Urinary bladder (tissue), 4 donors: ENCODE data around the gene VKORC1. TPM values are rescaled to one million over a fixed set of nuclear protein-coding genes. Genes with fewer than 3 reads are reported as not detected.
A peak's percentile ranks its signal among the peaks of the same experiment; 100 is the strongest.

Experiments
- DNase-seq: peaks from one replicate; pipeline ENCODE4 v3.0.0-alpha.2; 2015; ENCODE audit errors: extremely low spot score
- H3K27ac ChIP-seq: one replicate; pipeline ENCODE4 v1.5.1; 2013; ENCODE audit warnings: low read depth, mild to moderate bottlenecking, moderate library complexity
- H3K36me3 ChIP-seq: one replicate; pipeline ENCODE4 v1.6.1; 2013; ENCODE audit warnings: mild to moderate bottlenecking, moderate library complexity; ENCODE audit not compliant: insufficient read depth
- H3K4me1 ChIP-seq: one replicate; pipeline ENCODE4 v1.6.1; 2013; ENCODE audit warnings: mild to moderate bottlenecking, moderate library complexity; ENCODE audit not compliant: insufficient read depth
- H3K4me3 ChIP-seq: one replicate; pipeline ENCODE4 v1.5.1; 2013; ENCODE audit warnings: low read depth, low read length
- WGBS: extraction: QIAGEN DNeasy Blood & Tissue Kit; methylation state at CpG from one replicate; pipeline ENCODE4 v1.1.7; 2013; 5-methylcytosine and 5-hydroxymethylcytosine counted together
- polyA plus RNA-seq: library from polyadenylated mRNA; stranded (reverse); fragments of 200-250 nt; gene quantifications from one replicate; pipeline ENCODE4 v1.2.3, GENCODE V29; 2013
- total RNA-seq: library from RNA; depleted of rRNA; stranded (reverse); fragments of >200 nt; gene quantifications from one replicate; pipeline ENCODE4 v1.2.3, GENCODE V29; 2014
- donor health status: healthy with polysubstance abuse.
- donor health status: healthy.

VKORC1 gene
- total and polyA plus RNA-seq, 2 donors, result 43.8 to 210 TPM

GRCh38 chr16:31079342-31079944 lies 15.2 kb downstream of the VKORC1 start:
- H3K36me3 ChIP-seq, result peaks cover 8% of the 10 kb centered on the region
- 86% methylated on average over 13 of the region's 13 CpGs for WGBS

GRCh38 chr16:31078597-31079341 lies 15.8 kb downstream of the VKORC1 start:
- 94% methylated on average over 15 of the region's 15 CpGs for WGBS
- no peak overlapping the region for H3K4me3 ChIP-seq
- H3K4me1 ChIP-seq, result no peaks in the 10 kb centered on the region
- no peak overlapping the region for H3K27ac ChIP-seq
- H3K36me3 ChIP-seq, result peaks cover 8% of the 10 kb centered on the region
- DNase-seq, result no peak

More at GRCh38 chr16:31079342-31079944, 15.2 kb downstream of the VKORC1 start:
- Histone ChIP-seq H3K27ac (no peak overlapping the region), H3K4me1 (no peaks in the 10 kb centered on the region), H3K4me3 (no peak overlapping the region)
- no peak for DNase-seq

- 94% methylated on average over 30 of the region's 30 CpGs for whole genome bisulfite sequencing
- DNase-seq, result no peak
- Histone ChIP-seq H3K4me1 (no peaks in the 10 kb centered on the region), H3K4me3 (no peak overlapping the region), H3K27ac (no peak overlapping the region), H3K36me3 (peaks cover 6% of the 10 kb centered on the region)
Measured at GRCh38 chr16:31077592-31078396, 16.8 kb downstream of the VKORC1 start.

DNA sequence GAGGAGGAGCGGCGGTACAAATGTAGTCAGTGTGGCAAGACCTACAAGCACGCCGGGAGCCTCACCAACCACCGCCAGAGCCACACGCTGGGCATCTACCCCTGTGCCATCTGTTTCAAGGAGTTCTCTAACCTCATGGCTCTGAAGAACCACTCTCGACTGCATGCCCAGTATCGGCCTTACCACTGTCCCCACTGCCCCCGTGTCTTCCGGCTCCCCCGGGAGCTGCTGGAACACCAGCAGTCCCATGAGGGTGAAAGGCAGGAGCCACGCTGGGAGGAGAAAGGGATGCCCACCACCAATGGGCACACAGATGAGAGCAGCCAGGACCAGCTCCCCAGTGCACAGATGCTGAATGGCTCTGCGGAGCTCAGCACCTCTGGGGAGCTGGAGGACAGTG lies 17.6 kb downstream of the VKORC1 start:
- no peak for DNase-seq
- H3K36me3 ChIP-seq, result peaks cover 6% of the 10 kb centered on the region

DNA sequence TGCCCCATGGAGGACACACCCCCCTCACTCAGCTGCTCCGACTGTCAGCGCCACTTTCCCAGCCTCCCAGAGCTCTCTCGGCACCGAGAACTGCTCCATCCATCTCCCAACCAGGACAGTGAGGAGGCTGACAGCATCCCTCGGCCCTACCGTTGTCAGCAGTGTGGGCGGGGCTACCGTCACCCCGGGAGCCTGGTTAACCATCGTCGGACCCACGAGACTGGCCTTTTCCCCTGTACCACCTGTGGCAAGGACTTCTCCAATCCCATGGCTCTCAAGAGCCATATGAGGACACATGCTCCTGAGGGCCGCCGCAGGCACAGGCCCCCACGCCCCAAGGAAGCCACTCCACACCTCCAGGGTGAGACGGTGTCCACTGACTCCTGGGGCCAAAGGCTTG lies 18.3 kb downstream of the VKORC1 start:
- WGBS, result 73% methylated on average over 16 of the region's 16 CpGs
- no peak overlapping the region for H3K27ac ChIP-seq
- no peak overlapping the region for H3K4me3 ChIP-seq
- no peak for DNase-seq
- peaks cover 6% of the 10 kb centered on the region for H3K36me3 ChIP-seq
- H3K4me1 ChIP-seq, result no peaks in the 10 kb centered on the region

More for the DNA sequence above, 17.6 kb downstream of the VKORC1 start:
- H3K4me1 ChIP-seq, result no peaks in the 10 kb centered on the region
- WGBS, result 95% methylated on average over 13 of the region's 13 CpGs
- H3K4me3 ChIP-seq, result no peak overlapping the region
- no peak overlapping the region for H3K27ac ChIP-seq

GRCh38 chr16:31074814-31075183 lies 19.8 kb downstream of the VKORC1 start:
- Histone ChIP-seq H3K36me3 (peaks cover 3% of the 10 kb centered on the region), H3K27ac (no peak overlapping the region), H3K4me3 (peak overlapping the region; percentile 92), H3K4me1 (no peaks in the 10 kb centered on the region)
- under 1% methylated on average over 7 of the region's 7 CpGs for WGBS
- DNase-seq, result no peak

DNA sequence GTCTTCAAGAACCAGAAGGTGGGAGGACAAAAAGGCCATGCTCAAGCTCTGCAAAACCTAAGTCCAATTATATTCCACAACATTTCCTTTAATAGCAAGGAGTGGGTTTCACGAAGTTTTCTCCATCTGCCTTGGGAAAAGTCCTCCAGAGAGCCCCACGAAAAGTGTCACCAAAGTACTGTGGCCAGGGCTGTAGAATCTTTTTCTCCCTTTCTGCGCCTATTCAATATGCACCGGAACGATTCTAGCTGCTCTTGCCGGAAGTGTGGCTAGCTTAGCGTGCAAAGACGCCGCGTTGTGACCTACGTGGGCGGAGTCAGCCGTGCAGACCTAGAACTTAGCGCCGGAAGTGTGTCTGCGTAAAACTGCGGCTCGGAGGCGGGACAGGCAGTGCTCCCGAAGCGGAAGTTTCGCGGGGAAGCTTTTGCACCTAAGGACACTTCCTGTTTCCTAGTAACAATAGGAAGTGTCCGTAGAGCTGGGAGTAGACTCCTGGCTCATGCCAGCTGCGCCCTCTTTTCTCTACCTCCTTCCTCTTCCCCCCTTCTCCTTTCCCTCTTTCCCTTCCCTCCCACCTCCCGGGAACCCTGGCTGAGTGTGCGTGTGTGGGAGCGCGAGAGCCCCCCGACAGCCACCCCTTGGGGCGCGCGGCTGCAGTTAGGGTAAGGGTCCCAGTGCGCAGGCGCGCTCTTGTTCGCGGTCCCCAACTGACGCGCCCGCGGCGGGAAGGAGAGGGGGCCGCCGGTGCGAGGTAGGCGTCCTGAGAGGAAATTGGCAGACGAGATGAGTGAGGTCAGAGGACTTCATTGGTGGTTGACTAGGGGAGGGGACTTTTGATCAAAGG lies 20.4 kb downstream of the VKORC1 start, which contains the start of the genes ZNF646 and ZNF668:
Gene ZNF646 (plus strand): TSS at position 453 of the 844 bp plus-strand sequence. CDS start 1,903 bp downstream, outside the sequence.
Gene ZNF668 (minus strand): TSS at position 271 of the 844 bp plus-strand sequence. CDS start 9,781 bp downstream, outside the sequence.
- WGBS, result under 1% methylated on average over 48 of the region's 48 CpGs
- Histone ChIP-seq H3K27ac (peak within 1 kb of the TSS; percentile 90), H3K4me3 (peak within 1 kb of the TSS; percentile 92), H3K36me3 (peaks cover 3% of the 10 kb centered on the region), H3K4me1 (no peaks in the 10 kb centered on the region)
- DNase-seq, result peak; percentile 99

GRCh38 chr16:31073142-31073969 lies 21.2 kb downstream of the VKORC1 start:
- under 1% methylated on average over 83 of the region's 83 CpGs for WGBS
- peak overlapping the region; percentile 92 for H3K4me3 ChIP-seq
- DNase-seq, result peak; percentile 83
- H3K4me1 ChIP-seq, result no peaks in the 10 kb centered on the region
- peaks cover 3% of the 10 kb centered on the region for H3K36me3 ChIP-seq
- peak overlapping the region; percentile 87 for H3K27ac ChIP-seq

DNA sequence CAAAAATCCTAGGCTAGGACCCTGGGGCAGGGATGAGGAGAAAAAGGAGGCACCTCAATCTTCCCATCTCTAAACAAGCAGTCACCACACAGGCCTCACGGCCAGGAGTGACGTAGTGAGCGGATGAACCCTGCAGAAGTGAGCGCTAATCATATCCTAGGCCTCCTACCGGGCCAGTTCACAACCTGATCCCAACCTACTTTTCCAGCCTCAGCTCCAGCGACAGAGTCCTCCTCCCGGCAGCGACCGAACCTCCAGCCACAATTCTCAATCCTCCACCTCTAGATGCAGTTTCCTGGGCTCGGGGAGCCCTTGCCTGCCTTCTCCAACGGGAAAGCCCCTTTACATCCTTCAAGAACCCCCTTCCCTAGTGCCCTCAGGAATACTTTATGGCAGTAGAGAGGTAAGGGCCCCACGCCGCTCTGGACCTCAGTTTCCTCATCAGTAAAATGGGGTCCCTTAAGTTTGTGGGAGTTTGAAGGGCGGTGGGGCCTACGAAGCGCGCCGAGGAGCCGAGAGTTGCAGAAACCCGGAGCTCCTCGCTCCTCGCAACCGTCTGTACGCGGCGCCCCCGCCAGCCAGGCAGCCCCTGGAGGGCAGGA lies 22.0 kb downstream of the VKORC1 start:
- DNase-seq, result no peak
- Histone ChIP-seq H3K27ac (no peak overlapping the region), H3K4me3 (peak overlapping the region; percentile 92), H3K36me3 (no peaks in the 10 kb centered on the region), H3K4me1 (no peaks in the 10 kb centered on the region)
- 1% methylated on average over 27 of the region's 27 CpGs for WGBS

DNA sequence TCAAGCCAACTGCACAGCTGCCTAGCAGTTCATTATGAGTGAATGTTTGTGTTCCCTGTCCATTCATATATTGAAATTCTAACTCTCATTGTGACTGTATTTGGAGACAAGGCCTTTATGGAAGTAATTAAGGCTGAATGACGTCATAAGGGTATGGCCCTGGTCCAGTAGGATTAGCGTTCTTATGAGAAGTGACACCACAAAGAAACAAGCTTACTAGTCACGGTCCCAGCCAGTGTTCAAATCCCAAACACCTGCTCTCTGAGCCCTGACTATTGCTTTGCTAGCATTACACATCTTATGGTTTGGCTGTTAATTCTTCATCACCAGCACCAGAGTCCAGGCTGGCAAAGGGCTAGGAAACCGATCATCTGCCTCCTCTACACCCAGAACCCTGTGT lies 22.7 kb downstream of the VKORC1 start:
- no peaks in the 10 kb centered on the region for H3K4me1 ChIP-seq
- DNase-seq, result no peak
- H3K4me3 ChIP-seq, result no peak overlapping the region
- H3K36me3 ChIP-seq, result no peaks in the 10 kb centered on the region
- 25% methylated on average over 4 of the region's 4 CpGs for WGBS
- H3K27ac ChIP-seq, result no peak overlapping the region

- Histone ChIP-seq H3K4me1 (no peaks in the 10 kb centered on the region), H3K4me3 (no peak overlapping the region), H3K27ac (no peak overlapping the region), H3K36me3 (no peaks in the 10 kb centered on the region)
- no peak for DNase-seq
- 88% methylated on average over 3 of the region's 3 CpGs for WGBS
Measured at GRCh38 chr16:31067342-31067741, 27.3 kb downstream of the VKORC1 start.

DNA sequence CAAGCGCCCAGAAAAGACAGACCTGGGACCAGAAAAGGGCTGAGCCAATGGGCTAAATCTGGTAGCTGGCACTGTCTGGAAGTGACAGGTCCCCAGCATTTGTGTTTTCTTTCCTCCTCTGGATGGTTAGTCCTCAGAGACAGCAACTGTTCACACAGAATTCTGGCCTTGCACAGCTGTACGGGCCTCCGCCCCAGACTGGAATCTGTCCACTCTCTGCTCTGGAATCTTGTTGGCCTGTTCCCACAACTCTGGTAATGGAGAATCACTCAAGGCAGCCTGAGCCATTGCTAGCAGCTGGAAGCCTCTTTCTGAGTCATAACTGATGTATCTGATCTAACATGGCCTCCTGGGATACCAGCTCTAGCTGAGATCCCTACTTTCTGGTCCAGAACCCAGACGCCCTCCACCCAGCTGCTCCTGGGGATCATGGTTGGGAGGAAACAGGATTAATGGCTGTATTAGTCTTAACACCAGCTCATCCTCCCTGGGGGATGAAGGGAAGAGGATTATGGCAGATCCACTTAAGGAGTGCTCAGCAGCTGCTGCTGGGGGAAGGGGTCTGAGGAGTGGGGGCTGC lies 29.6 kb downstream of the VKORC1 start:
- Histone ChIP-seq H3K4me1 (no peaks in the 10 kb centered on the region), H3K27ac (no peak overlapping the region), H3K4me3 (no peak overlapping the region), H3K36me3 (no peaks in the 10 kb centered on the region)
- no peak for DNase-seq
- 56% methylated on average over 4 of the region's 4 CpGs for WGBS
